NOMO-1 treated with dmso at 0.1 percent for 144 hours (cell line): ENCODE results near the gene ANKS6.

Experiments used
- DNase-seq: peaks from one replicate; lab custom pipeline; 2025; ENCODE audit not compliant: unreplicated experiment; lab: John Stamatoyannopoulos, UW

ANKS6 gene

DNA sequence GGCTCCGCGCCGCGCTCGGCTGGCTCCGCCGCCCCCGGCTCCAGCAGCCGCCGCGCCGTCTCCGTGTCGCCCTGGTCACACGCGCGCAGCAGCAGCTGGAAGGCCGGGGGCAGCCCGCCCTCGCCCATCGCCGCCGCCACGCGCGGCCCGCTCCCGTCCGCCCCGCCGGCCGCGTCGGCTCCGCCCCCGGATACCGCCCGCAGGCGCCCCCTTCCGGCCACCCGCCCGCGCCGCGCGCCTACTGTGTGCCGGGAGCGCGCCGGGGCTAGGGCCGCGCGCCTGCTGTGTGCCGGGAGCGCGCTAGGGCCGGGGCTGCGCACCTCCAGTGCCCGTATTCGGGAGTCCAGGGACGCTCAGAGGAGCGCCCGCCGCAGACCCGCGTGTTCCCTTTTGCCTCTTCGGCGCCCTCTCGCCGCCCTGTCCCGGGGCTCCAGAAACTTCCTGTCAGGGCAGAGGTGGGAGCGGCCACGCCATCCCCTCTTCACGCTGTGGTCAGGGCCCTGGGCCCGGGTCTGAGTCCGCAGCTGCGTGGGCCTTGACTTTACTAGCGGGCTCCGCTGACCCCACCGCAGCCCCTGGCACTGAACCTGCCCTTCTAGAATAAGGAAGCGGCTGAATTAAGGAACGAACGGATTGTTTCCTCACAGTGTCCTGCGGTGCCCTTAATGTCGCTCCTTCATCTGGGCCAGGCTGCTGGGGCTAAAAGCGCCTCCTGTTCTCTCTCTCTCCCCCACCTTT lies at the start of gene ANKS6:
TSS of gene ANKS6 (minus strand) at position 192 of the 738 bp plus-strand sequence. CDS start at position 128, 64 bp downstream.
- peak; percentile 77 for DNase-seq

GRCh38 chr9:98846081-98846480 lies 49.7 kb upstream of the ANKS6 start:
- no peak for DNase-seq

DNA sequence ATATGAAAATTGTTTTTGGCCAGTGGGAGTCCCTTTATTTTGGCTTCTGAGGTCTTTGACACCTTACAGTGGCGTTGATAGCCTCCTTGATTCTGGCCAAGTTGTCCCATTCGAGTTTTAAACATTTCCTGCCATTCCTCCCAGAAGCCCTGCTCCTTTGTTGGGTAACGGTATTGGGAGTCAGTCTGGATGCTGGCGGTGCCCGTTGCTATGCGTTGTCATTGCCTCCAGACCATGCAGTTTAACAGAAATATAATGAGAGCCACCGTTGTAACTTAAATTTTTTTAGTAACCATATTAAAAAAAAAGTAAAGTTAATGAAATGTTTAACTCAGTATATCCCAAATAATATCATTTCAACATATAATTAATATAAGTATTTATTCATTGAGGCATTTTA lies 46.2 kb upstream of the ANKS6 start:
- DNase-seq, result no peak

DNA sequence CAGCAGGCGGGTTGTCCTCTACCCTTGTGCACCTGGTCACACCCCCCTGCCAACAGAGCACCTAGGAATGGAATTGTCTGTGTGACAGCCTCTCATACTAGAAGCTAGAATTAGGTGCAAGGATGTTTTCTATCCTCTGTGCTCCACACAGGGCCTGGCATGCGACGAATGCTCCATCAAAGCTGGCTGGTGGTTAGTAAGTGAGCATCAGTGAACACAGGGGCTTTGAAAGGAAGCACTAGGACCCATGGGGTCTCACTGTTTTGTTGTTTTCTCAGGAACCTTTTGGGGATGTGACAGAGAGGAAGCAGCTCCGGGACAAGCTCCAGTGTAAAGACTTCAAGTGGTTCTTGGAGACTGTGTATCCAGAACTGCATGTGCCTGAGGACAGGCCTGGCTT lies 43.4 kb upstream of the ANKS6 start:
- no peak for DNase-seq

GRCh38 chr9:98838868-98839565 lies 42.7 kb upstream of the ANKS6 start:
- no peak for DNase-seq

DNA sequence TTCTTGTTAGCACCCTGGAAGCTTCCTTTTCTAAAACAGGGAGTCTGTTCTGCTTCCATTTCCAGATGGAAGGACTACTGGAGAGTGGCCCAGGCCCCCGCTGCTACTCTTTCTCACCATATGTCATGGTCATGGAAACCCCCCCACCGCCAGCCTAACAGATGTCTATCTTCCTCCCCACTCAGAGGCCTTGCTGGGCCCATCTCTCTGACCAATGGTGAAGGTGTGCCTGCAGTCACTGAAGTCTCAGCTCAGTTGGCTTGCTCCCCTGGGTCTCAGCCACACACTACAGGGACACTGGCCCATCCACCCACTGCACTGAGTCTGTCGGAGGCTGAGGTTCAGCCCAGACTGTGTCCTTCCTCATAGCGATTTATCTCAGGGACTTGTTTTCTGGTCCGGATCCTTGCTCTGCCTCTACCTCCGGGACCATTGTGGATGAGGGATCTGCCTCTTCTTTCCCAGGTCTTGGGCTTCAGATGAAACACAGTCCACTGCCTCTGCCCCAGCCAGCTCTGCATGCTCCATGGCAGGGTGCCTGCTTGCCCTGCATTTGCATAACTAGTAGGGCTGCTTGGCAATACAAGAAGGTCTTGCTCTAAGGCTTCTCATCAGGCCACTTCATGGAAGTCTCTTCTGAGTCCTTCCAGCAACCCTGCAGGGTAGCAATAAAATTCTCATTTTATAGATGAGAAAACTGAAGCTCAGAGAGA lies 42.0 kb upstream of the ANKS6 start:
- no peak for DNase-seq

- DNase-seq, result no peak
Observed at GRCh38 chr9:98837516-98837915, 41.2 kb upstream of the ANKS6 start.

GRCh38 chr9:98836206-98836605 lies 39.9 kb upstream of the ANKS6 start:
- no peak for DNase-seq

DNA sequence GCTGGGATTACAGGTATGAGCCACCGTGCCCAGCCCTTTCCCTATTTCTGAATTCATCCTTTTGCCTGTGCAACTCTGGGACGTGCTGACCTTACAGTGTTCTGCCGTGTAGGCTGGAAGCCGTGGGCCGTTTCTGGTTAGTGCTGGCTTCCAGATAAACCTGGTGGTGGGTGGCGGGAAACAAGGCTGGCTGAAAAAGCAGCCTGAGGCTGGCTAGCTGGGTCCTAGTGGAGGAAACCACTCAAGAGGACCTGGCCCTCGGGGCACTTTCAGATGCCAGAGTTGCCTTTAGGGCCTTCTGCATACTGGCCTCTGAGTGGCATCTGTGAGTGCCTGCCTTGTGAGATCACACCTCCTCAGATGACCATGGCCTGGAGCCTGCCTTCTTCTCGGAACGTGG lies 38.0 kb upstream of the ANKS6 start:
- no peak for DNase-seq

DNA sequence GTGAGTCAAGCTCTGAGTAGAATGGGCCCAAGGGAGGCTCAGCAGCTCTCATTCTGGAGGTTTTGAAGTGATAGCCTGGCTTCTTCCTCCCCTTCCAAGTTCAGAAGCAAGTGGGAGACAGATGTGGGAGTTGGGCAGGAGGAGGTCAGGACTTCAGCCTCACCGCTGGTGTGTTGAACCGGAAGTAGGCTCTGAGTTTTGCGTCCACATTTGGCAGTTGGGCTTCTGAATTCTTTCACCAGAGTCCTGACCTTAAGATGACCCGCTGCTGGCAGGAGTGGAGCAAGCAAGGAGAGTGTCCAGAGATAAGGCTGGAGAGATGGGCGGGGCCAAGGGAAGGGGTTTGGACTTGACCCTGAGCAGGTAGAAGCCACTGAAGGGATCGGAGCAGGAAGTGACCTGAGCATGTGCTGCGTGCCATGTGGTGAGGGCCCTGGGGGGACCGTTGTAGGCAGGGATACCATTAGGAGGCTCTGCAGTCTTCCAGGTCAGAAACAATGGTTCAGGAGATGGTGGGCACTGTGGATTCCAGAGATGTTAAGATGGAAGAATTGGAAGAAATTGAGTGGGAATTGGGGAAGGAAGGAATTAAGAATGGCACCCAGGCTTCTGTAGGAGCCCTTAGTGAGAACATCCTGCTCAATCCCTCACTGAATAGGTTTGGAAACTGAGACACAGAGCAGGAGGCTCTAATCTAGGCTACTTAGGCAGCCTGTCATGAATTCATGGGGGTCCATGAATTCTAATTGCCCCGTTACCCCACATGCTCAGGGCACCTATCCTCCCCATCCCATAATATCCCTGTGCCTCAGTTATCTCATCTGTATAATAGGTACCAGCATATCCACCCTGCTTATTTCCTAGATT lies 37.0 kb upstream of the ANKS6 start:
- no peak for DNase-seq

DNA sequence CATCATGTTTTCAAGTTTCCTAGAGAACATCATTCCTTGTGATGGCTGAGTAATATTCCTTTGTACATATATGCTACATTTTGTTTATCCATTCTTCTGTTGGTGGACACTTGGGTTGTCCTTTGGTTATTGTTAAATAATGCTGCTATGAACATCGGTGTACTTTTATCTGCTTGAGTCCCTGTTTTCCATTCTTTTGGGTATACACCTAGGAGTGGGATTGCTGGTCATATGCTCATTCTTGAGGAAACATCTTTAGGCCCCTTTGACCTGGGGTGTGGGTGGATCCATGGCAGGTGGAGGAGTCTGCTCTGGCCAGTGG lies 36.4 kb upstream of the ANKS6 start:
- DNase-seq, result no peak

DNA sequence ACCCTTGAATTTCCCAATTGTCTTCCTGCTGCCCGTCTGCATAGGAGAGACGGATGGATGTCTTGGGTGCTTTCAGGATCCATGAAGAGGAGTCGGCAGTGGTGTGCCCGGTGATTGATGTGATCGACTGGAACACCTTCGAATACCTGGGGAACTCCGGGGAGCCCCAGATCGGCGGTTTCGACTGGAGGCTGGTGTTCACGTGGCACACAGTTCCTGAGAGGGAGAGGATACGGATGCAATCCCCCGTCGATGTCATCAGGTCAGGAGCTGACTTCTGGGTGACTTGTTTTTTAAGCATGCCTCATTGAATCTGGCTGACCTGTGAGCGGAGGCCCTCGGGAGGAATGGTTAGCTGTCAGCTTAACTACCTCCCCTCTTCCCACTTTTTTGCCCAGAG lies 35.3 kb upstream of the ANKS6 start:
- DNase-seq, result no peak

DNA sequence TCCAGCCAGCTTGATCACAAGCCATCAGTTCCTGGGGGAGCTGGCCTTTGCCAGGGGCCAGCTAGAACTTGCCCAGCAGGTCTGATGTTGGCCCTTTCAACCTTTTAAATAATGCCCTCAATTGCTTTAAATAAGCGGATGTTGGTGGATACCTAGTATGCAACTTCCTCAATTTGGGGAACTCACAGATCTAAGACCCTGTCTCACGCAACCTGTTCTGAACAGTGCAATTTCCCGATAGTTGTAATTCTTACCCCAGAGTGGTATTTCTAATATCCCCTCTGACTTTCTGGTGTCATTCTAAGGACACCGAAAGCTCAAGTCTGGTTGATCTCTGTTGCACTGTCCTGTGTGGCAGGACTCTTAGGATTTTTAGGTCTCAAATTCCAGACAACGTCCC lies 34.2 kb upstream of the ANKS6 start:
- peak; percentile 68 for DNase-seq

- no peak for DNase-seq
Observed at GRCh38 chr9:98829766-98830165, 33.4 kb upstream of the ANKS6 start.

DNA sequence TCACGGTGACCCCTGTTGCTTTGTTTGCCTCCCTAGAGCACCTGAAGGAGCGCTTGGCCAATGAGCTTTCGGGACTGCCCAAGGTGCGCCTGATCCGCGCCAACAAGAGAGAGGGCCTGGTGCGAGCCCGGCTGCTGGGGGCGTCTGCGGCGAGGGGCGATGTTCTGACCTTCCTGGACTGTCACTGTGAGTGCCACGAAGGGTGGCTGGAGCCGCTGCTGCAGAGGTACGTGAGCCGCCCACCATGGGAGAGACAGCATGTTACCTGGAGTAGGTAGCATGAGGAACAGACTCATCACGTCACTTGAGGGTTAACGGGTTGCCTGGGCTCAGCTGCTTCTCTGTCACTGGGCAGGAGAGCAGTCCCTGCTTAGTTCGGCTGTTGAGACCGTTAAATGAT lies 30.4 kb upstream of the ANKS6 start:
- DNase-seq, result no peak

GRCh38 chr9:98825414-98825813 lies 29.1 kb upstream of the ANKS6 start:
- DNase-seq, result no peak

GRCh38 chr9:98823666-98824334 lies 27.4 kb upstream of the ANKS6 start:
- DNase-seq, result no peak

GRCh38 chr9:98822661-98823060 lies 26.3 kb upstream of the ANKS6 start:
- no peak for DNase-seq

GRCh38 chr9:98821831-98822230 lies 25.5 kb upstream of the ANKS6 start:
- DNase-seq, result no peak

- DNase-seq, result no peak
Observed at GRCh38 chr9:98819231-98819630, 22.9 kb upstream of the ANKS6 start.

GRCh38 chr9:98818764-98819163 lies 22.4 kb upstream of the ANKS6 start:
- DNase-seq, result no peak
